NCI-H2107 treated with DMSO at 0.1 percent for 48 hours (cell line): Measurements from ENCODE around the gene KRT14.
"Not testable (repeated sequence)": the region's sequence is repeated elsewhere in the genome, so short reads cannot be mapped to it uniquely, and the experiment has no call there.

Experiments used
- DNase-seq: peaks from one replicate; lab custom pipeline; 2025; ENCODE audit not compliant: unreplicated experiment; lab: John Stamatoyannopoulos, UW

The KRT14 gene

GRCh38 chr17:41548844-41549595, 37.7 kb downstream of the KRT14 start:
- DNase-seq, result peak; percentile 65

- DNase-seq, result peak; percentile 55
These were observed 38.5 kb downstream of the KRT14 start for GRCh38 chr17:41547921-41548843.

- peak; percentile 55 for DNase-seq
These were observed 39.3 kb downstream of the KRT14 start for GRCh38 chr17:41547378-41547841.

- DNase-seq, result no peak
These were observed 39.9 kb downstream of the KRT14 start for GRCh38 chr17:41546819-41547218.

- no peak for DNase-seq
These were observed 40.8 kb downstream of the KRT14 start for GRCh38 chr17:41545829-41546410.

- DNase-seq, result no peak
These were observed 41.8 kb downstream of the KRT14 start for GRCh38 chr17:41544935-41545334.

- DNase-seq, result no peak
These were observed 42.2 kb downstream of the KRT14 start for GRCh38 chr17:41544491-41544892.

- not testable (repeated sequence) for DNase-seq
These were observed 43.9 kb downstream of the KRT14 start for GRCh38 chr17:41542786-41543185.

- DNase-seq, result no peak
These were observed 44.3 kb downstream of the KRT14 start for GRCh38 chr17:41542357-41542756.

- DNase-seq, result no peak
These were observed 45.6 kb downstream of the KRT14 start for GRCh38 chr17:41540921-41541625.

- DNase-seq, result peak; percentile 51
These were observed 46.6 kb downstream of the KRT14 start for GRCh38 chr17:41539979-41540701.

- no peak for DNase-seq
These were observed 47.6 kb downstream of the KRT14 start for GRCh38 chr17:41539071-41539492.

- DNase-seq, result peak; percentile 43
These were observed 48.1 kb downstream of the KRT14 start for GRCh38 chr17:41538565-41538991.

- DNase-seq, result no peak
These were observed 48.7 kb downstream of the KRT14 start for GRCh38 chr17:41537990-41538389.

- no peak for DNase-seq
These were observed 49.1 kb downstream of the KRT14 start for GRCh38 chr17:41537614-41537954.

GRCh38 chr17:41536741-41537613, 49.7 kb downstream of the KRT14 start:
- no peak for DNase-seq

- DNase-seq, result no peak
These were observed 50.8 kb downstream of the KRT14 start for GRCh38 chr17:41535764-41536481.

- DNase-seq, result no peak
These were observed 51.7 kb downstream of the KRT14 start for GRCh38 chr17:41534899-41535546.
